SKM-1 treated with dmso at 0.1 percent for 144 hours (cell line): ENCODE results near the gene NACC1.

ENCODE experiments used
- DNase-seq: peaks from one replicate; lab custom pipeline; 2025; ENCODE audit not compliant: unreplicated experiment; lab: John Stamatoyannopoulos, UW

The NACC1 gene

DNA sequence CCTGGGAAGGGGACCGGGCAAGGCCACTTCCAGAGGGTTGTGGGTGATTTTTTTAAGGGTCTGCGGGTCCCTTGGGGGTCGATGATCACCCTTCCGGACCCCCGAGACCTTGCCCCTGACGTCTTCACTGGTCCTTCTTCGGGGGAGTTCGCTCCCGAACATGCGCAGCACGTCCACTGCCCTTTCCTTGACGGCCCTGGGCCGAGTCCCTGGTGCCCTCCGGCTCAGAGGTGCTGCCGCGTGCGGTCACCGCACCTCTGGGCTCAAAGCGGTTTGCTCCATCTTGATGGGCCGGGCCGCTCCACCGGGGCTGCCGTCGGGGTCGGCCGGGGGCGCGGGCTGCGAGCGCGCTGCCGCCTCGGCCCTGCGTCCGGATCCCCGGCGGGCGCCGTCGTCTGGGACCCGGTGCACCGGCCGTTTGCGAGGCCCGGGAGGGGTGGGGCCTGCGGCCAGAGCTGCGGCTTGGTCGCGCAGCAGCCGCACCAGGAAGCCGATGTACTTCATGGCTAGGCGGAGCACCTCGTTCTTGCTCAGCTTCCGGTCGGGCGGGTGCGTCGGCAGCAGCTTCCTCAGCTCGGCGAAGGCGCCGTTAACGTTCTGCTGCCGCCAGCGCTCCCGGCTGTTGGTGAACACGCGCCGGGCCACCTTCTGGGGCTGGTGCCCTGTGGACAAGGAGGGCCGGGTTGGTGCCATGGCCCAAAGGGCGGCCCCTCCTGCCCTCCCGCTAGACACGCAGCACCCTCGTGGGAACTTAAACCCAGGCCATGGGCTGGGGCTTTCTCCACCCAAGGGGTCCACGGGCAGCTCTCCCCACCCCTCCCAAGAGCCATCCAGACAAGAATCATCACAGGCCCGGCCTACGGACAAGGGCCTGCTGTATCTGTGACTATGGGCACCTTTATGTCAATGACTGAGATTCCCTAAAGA, 18.7 kb upstream of the NACC1 start:
- peak; percentile 81 for DNase-seq

DNA sequence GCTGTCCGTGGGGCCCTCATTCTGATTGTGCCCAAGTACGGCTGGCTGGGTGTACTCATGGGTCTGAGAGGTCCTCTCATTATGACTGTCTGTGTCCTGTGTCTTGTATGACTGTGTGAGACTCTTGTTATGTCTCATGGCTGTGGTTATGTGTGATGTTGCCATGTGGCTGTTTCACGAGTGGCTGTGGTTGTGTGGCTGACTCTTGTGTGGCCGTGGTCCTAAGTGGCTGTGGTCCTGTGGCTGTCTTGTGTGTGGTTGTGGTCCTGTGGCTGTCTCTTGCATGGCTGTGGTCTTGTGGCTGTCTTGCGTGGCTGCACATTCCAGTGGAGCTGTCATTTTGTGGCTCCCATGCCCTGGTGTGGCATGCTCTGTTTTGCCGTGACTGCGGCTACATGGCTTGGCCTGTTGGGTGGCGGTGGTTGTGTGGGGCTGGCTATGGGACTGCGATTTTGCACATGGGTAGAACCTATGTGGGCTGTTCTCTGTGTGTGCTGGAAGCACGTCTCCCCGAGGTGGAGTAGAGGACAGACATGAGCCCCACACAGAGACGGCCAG, 18.0 kb upstream of the NACC1 start:
- DNase-seq, result no peak

DNA sequence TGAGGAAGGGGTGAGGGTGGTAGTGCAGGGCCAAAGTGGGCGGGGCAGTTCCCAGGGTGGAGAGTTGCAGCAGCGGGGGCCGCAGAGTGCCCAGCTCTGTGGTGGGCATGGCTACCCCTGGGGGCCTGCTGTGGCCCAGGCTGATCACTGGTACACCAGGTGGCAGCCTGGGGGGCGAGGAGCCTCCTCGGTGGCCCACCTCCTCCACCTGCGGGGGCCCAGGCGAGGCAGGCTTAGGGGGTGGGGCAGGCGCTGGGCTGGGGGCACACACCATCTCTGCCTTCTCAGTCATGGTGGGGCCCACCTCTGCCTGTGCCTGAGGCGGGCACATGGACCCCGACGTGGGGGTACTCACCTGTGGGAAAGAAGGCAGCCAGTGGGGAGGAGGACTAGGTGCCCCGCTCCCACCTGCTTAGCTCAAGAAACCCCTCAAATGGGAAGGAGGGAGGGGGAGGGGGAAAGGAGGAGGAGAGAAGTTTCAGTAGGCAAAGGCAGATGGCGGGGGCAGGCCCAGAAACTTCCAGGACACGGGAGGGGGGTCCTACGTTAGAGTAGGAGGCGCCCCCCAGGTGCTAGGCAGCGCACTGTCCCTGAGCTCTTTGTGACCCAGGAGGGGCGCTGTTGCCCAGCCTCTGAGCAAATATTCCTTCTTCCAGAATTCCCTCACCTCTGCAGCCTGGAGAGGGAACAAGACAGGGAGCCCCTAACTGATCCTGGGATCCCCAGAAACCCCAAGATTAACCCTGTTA, 17.0 kb upstream of the NACC1 start:
- no peak for DNase-seq

DNA sequence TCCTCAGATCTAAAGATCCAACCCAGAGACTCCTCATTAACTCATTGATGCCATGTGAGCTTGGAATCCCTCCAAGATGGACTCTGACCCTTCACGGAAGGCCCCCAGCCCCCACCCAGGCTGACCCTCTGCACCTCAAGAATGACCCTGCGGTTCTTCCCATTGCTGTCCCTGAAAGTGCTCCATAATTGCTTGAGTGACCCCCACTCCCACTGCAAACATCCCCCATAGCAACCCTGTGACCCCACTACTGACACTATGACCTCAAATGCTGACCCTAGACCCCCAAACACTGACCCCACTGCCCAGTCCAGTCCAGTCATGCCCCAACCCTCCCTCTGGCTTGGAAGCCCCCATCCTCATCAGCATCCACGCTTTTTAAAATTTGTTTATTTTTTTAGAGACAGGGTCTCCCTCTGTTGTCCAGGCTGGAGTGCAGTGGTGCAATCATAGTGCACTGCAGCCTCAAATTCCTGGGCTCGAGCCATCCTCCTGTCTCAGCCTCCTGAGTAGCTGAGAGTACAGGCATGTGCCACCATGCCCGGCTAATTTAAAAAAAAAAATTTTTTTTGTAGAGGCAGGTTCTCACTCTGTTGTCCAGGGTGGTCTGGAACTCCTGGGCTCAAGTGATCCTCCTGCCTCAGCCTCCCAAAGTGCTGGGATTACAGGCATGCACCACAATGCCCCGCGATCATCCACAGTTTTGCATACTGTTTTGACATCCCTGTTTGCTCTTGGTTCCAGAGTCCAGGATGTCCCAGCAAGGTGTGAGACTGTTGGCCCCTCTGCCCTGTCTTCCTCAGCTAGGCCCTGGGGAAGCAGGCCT, 16.3 kb upstream of the NACC1 start:
- no peak for DNase-seq

DNA sequence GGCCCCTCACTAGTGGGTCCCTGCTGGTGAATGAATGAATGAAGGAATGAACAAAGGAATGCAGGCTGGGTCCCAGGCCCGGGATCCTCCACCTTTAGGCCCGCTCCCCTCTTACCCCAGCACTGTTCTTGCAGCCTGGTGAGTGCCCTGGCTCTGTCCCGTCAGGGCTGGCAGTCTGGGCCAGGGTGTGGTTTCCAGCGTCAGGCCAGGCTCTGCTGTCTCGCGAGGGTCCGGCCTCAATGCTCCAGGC, 15.7 kb upstream of the NACC1 start:
- DNase-seq, result no peak

DNA sequence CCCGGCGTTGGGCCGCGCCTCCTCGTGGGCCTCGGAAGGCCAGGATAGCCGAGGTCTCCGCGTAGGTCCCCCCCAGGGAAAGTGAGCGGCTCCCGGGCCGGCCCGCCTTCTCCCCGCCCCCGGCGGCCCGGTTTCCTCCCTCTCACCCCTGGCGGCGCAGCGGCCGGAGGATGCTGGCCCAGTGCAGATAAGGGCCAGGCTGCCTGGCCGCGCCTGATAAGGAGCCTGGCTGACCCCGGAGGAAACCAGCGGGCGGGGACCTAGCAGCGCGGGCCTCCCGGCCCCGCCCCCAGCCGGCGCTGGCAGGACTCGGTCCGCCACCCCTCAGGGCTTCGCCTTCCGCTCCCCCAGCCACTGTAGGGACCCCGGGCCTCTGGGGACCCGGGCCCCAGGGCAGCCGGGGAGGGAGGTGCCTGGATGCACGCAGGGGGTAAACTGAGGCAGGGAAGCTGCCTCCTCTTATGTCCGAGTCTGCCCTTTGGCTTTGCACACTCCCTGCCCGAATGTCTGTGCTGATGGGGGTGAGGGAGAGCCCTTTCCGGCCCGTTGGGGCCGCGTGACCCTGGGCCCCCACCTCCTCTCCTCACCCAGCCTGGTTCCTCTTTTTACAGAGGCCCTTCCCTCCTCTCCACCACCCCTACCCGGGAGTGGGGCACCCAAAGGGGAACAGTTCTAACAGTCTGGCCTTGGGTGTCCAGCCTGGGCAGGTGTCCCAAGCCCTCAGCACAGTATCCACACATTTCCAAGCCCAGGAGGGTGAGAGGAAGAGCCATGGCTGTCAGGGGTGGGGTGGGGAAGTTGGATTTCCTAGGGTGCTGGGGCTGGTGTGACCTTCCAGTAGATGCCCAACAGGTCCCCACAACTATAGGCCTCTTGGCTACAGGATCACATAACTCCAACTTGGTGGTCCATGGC, 15.1 kb upstream of the NACC1 start, which contains the start of gene LYL1:
Gene LYL1 (minus strand): TSS at position 193 of the 915 bp plus-strand sequence. CDS start 1,687 bp downstream, outside the sequence.
- peak; percentile 94 for DNase-seq

DNA sequence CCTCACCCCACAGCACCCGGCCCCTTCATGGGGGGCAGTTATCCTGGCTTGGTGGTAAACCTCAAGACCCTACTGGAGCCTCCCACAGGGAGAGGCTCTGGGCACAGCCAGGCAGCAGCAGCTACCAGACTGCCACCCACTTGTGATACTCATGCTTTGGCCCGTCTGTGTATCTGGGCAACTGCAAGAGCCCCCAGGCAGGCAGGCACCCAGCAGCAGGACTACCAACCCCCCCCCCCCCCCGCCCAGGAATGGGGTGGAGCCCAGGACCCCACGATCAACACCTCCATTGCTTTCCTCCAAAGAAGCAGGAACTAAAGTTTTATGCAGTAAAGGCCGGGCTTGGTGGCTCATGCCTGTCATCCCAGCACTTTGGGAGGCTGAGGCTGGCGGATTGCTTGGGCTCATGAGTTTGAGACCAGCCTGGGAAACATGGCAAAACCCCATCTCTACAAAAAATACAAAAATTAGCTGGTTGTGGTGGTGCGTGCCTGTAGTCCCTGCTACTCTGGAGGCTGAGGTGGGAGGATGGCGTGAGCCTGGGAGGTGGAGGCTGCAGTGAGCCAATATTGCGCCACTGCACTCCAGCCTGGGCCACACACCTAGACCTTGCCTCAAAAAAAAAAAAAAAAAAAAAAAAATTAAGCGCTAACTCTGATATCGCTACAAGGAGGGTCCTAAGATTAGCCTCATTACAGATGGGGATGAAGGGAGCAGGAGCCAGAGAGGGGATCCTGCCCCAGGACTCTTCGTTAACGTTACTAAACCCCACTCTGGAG, 14.3 kb upstream of the NACC1 start:
- no peak for DNase-seq

DNA sequence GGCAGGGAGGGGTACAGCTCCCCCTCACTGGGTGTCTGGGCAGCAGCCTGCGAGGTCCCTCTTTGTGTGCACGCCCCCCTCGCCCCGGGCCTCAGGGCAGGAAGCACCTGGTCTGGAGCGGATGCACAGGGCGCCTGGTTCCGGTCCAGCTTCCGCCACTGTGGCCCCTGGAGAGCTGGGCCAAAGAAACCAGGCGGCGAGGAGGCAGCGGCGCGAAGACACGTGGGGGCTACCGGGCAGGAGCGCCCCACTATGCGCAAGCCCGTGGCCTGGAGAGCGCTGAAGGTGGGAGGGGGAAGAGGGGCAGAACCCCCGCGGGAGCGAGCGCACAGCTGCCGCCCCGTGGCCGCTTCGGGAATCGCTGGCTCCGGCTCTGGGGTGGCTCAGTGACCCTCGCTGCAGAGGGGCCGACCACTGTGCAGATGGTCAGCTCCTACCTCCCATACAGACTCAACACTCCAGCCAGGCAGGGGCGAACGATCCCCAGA, 13.7 kb upstream of the NACC1 start:
- peak; percentile 84 for DNase-seq

DNA sequence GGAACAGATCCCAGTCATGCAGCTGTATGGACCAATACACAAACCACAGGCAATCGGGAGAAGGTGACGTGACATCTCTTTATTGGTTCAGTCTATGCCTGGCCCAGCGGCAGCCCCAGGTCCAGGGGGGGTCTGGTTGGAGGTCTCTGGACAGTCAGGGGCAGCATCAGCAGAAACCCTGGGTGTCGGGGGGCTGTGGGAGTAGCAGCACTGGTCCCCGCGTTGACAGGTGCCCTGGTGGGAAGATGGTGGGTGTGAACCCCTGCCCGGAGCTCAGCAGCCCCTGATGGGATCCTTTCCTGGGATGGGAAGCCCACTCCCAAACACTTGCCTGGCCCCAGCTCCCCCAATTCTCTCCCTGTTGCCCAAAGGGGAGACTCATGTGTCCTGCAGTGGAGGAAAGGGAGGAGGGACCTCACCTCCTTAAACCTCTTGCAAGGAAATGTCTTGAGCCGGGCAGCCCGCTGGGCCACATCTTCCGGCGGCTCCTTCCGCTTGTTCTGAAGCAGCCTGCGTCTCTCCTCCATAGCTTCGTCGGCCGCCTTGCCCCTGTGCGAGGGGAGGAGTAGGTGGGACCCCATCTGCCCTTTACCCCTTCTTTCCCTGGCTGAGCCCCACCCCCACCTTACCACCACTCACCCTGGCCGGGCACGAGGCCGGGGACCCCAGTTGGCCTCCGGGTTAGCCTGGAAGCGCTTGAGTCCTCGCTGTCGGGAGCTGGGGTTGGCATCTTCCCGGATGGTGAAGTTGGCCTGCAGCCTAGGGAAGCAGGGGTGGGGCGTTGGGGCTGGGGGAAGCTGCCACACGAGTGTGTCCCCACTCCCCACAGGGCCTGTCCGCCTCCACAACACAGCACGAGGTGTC, 13.0 kb upstream of the NACC1 start:
- no peak for DNase-seq

DNA sequence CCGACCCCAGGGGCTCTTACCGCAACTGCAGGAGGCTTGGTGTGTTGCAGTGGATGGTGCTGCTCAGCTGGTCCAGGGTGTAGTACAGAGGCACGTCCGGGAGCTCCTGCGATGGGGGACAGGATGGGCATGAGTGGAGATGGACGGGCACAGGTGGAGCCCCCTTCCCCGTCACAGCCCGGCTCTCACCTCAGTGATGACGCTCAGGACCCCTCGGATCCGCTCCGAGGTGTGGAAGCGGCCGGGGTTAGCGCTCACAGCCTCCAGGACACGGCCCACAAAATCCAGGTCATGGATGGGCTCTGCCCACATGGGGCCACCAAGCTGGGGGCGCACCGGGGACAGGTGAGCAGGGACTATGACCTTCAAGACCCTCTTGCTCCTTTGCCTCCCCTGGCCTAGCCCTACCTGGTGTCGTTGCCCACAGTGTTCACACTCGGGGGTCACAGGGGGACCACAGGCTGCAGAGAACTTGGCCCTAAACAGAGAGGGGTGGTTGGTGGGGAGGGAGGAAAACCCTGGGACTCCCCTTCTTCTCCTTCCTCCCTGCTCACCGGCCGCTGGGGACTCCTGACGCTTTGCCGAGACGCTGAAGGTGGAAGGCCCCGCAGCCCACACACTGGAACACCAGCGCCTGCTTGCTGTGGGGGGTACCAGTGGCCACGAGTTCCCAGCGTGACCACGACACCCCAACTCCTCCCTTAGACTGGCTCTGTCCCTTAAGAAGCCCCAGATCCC, 8.5 kb upstream of the NACC1 start:
- DNase-seq, result no peak

DNA sequence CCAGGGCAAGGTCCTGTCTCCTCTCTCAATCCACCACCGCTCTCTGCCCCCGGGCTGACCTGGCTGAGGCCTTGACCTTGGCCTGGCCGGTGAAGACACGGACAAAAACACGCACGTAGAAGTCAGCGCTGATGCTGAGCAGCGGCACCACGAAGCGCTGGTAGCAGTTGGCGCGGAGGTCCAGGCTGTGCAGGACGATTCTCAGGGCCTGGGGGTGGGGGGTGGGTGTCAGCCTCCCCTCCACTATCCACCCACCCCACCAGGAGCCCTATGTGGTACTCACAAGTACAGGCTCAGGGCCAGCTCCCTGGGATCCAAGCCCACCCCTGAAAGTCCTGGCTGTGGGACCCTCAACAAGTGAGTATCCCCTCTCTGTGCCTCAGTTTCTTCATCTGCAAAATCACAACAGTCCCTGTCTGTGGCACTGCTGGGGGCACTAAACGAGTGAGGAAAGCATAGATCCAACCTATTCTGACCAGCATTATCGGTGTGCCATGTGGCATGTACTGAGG, 7.9 kb upstream of the NACC1 start:
- no peak for DNase-seq

DNA sequence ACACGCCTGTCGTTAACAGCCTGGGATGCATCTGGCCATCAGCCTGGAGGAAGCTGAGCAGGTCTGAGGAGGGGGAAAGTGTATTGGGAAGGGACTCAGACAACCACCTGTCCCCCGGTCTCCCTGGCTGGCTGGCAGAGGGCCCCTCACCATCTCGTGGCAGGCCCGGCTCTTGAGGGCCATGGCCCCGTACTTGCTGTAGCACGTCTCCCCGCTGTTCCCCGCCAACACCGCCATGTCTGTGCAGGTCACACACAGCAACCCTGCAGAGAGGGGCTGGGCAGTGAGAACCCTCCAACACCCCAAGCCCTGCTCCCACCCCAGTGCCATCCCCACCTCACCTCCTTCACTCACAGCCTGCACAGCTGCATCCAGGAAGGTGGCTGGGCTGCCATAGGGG, 5.5 kb upstream of the NACC1 start:
- no peak for DNase-seq

DNA sequence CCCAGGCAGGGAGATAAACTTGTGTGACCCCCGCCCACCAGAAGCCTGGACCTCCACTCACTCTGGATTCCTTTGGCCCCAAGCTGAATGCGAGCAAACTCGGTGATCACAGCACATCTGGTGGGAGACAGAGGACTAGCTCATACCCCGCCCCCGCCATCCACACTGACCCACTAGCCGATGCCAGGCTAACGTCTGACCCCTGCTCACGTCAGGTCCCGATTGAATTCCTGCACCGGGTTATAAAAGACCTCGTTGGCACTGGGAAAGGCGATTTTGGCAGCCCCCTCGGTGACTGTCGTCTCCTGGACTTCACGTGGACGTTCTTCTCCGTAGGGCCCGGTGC, 2.2 kb upstream of the NACC1 start:
- DNase-seq, result no peak

DNA sequence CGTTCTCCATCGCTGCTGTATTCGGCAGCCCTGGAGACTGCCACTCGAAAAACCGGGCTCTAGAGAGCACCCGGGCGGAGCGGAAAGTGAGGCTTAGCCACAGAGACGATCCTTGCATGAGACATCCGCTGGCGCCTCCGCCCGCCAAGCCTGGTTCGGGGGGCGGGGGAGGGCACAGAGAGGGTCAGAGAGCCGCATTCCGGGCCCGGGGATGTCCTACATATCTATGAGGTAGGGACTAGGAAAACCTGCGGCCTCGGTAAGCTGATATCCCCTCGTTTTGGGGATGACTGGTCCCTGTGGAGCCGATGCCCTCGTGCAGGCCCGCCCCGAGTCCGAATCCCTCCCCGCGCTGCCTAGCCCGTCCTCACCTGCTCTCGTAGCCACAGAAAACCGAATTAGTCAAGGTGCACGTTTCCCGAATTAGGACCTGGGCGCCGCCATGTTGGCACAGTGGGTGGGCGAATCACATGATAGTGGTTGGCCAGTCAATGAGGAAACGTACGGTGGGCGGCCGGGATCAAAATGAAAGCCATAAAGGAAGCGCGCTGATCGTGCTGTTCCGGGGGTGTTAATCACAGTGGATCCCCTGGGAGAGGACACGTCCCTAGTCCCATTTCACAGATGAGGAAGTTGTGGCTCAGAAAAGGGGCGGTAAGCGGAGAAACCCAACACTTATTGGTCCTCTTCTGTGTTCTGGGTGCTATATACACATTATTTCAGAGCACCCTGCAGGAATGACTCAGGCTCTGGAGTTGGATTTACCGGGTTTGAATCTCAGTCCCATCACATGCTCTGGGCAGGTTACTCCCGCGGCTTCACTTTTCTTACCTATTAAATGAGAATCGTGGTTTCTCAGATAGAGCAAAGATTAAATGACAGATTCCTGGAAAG, 1.5 kb upstream of the NACC1 start, which contains the start of gene TRMT1:
Gene TRMT1 (minus strand): TSS at position 459 of the 894 bp plus-strand sequence. CDS start 341 bp downstream, at position 118.
- DNase-seq, result peak; percentile 88

DNA sequence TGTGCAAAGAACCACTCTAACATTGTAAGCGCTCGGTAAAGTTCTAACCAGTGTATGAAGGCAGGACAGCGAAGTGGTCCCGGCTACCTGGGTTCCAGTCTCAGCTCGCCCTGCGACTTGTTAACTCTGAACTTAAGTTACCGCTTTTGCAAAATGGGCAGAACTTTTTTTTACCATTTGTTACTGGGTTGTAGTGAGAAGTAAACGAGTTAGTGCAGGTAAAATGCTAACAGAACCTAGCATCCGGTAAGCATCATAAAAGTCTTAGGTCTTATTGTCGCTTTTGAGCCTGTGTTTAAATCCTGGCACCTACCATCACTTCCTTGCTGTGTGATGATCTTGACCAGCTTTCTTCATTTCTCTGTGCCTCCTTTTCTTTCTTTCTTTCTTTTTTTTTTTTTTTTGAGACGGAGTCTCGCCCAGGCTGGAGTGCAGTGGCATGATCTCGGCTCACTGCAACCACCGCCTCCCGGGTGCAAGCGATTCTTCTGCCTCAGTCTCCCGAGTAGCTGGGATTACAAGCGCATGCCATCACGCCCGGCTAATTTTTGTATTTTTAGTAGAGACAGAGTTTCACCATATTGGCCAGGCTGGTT, 790 bp upstream of the NACC1 start:
- DNase-seq, result no peak
